ES-I3 (cell line): ENCODE data around the gene PDE4B.

ENCODE experiments used
- H3K36me3 ChIP-seq: 2 replicates; pipeline ENCODE4 v1.6.1; 2013; ENCODE audit warnings: mild to moderate bottlenecking, low read length, control low read depth, moderate library complexity; ENCODE audit not compliant: insufficient read depth
- H3K4me1 ChIP-seq: 2 replicates; pipeline ENCODE4 v1.6.1; 2013; ENCODE audit warnings: mild to moderate bottlenecking, control low read depth, low read length; ENCODE audit not compliant: insufficient read depth
- H3K9ac ChIP-seq: 2 replicates; pipeline ENCODE4 v1.6.1; 2013; ENCODE audit warnings: low read depth, mild to moderate bottlenecking, low read length, moderate library complexity
- H3K9me3 ChIP-seq: 2 replicates; pipeline ENCODE4 v1.6.1; 2013; ENCODE audit warnings: mild to moderate bottlenecking, low read length, moderate library complexity; ENCODE audit not compliant: control insufficient read depth, insufficient read depth

PDE4B gene

GRCh38 chr1:65939636-65940035, 146.9 kb downstream of the PDE4B start:
- Histone ChIP-seq H3K9me3 (no peaks in the 10 kb centered on the region), H3K36me3 (no peaks in the 10 kb centered on the region), H3K4me1 (no peaks in the 10 kb centered on the region), H3K9ac (no peak overlapping the region)

GRCh38 chr1:65940126-65940525, 147.4 kb downstream of the PDE4B start:
- no peaks in the 10 kb centered on the region for H3K36me3 ChIP-seq
- H3K4me1 ChIP-seq: no peaks in the 10 kb centered on the region
- no peaks in the 10 kb centered on the region for H3K9me3 ChIP-seq
- no peak overlapping the region for H3K9ac ChIP-seq

GRCh38 chr1:65942476-65942875, 149.8 kb downstream of the PDE4B start:
- Histone ChIP-seq H3K4me1 (no peaks in the 10 kb centered on the region), H3K9me3 (no peaks in the 10 kb centered on the region), H3K9ac (no peak overlapping the region), H3K36me3 (no peaks in the 10 kb centered on the region)

GRCh38 chr1:65946376-65946775, 153.7 kb downstream of the PDE4B start:
- Histone ChIP-seq H3K36me3 (no peaks in the 10 kb centered on the region), H3K9me3 (no peaks in the 10 kb centered on the region), H3K9ac (no peak overlapping the region), H3K4me1 (peaks cover 3% of the 10 kb centered on the region; the same call in 1 of the 2 replicates)

- Histone ChIP-seq H3K9ac (no peak overlapping the region), H3K4me1 (peaks cover 3% of the 10 kb centered on the region; the same call in 1 of the 2 replicates), H3K9me3 (no peaks in the 10 kb centered on the region), H3K36me3 (no peaks in the 10 kb centered on the region)
These were observed 154.3 kb downstream of the PDE4B start for GRCh38 chr1:65946960-65947359.

GRCh38 chr1:65948609-65949229, 156.0 kb downstream of the PDE4B start:
- H3K9ac ChIP-seq: no peak overlapping the region
- peaks cover 3% of the 10 kb centered on the region; the same call in 1 of the 2 replicates for H3K4me1 ChIP-seq
- H3K9me3 ChIP-seq: no peaks in the 10 kb centered on the region
- no peaks in the 10 kb centered on the region for H3K36me3 ChIP-seq

- peaks cover 3% of the 10 kb centered on the region; the same call in 1 of the 2 replicates for H3K4me1 ChIP-seq
These were observed 156.5 kb downstream of the PDE4B start for GRCh38 chr1:65949230-65949626.

GRCh38 chr1:65949933-65950332, 157.2 kb downstream of the PDE4B start:
- Histone ChIP-seq H3K4me1 (peaks cover 3% of the 10 kb centered on the region; the same call in 1 of the 2 replicates), H3K36me3 (no peaks in the 10 kb centered on the region), H3K9ac (no peak overlapping the region), H3K9me3 (no peaks in the 10 kb centered on the region)

More at GRCh38 chr1:65949230-65949626, 156.5 kb downstream of the PDE4B start:
- no peaks in the 10 kb centered on the region for H3K9me3 ChIP-seq
- H3K9ac ChIP-seq: no peak overlapping the region
- no peaks in the 10 kb centered on the region for H3K36me3 ChIP-seq

GRCh38 chr1:65952696-65953095, 160.0 kb downstream of the PDE4B start:
- Histone ChIP-seq H3K4me1 (peaks cover 3% of the 10 kb centered on the region; the same call in 1 of the 2 replicates), H3K9me3 (no peaks in the 10 kb centered on the region), H3K36me3 (no peaks in the 10 kb centered on the region), H3K9ac (no peak overlapping the region)

- Histone ChIP-seq H3K4me1 (peaks cover 3% of the 10 kb centered on the region; the same call in 1 of the 2 replicates), H3K9ac (no peak overlapping the region), H3K9me3 (no peaks in the 10 kb centered on the region), H3K36me3 (no peaks in the 10 kb centered on the region)
These were observed 160.5 kb downstream of the PDE4B start for GRCh38 chr1:65953170-65953569.

GRCh38 chr1:65955071-65955470, 162.4 kb downstream of the PDE4B start:
- Histone ChIP-seq H3K36me3 (no peaks in the 10 kb centered on the region), H3K4me1 (no peaks in the 10 kb centered on the region), H3K9me3 (no peaks in the 10 kb centered on the region), H3K9ac (no peak overlapping the region)

GRCh38 chr1:65955503-65955902, 162.8 kb downstream of the PDE4B start:
- Histone ChIP-seq H3K4me1 (no peaks in the 10 kb centered on the region), H3K9ac (no peak overlapping the region), H3K9me3 (no peaks in the 10 kb centered on the region)

GRCh38 chr1:65958561-65959350, 166.1 kb downstream of the PDE4B start:
- Histone ChIP-seq H3K36me3 (no peaks in the 10 kb centered on the region), H3K4me1 (no peaks in the 10 kb centered on the region), H3K9me3 (no peaks in the 10 kb centered on the region), H3K9ac (no peak overlapping the region)

More at GRCh38 chr1:65955503-65955902, 162.8 kb downstream of the PDE4B start:
- H3K36me3 ChIP-seq: no peaks in the 10 kb centered on the region

- no peaks in the 10 kb centered on the region for H3K36me3 ChIP-seq
- no peaks in the 10 kb centered on the region for H3K9me3 ChIP-seq
- H3K9ac ChIP-seq: no peak overlapping the region
- H3K4me1 ChIP-seq: no peaks in the 10 kb centered on the region
These were observed 167.3 kb downstream of the PDE4B start for GRCh38 chr1:65959896-65960567.
